ENCODE data around the gene PRKACA.
"Not testable (repeated sequence)": the region's sequence is repeated elsewhere in the genome, so short reads cannot be mapped to it uniquely, and the experiment has no call there.

Gene PRKACA

DNA sequence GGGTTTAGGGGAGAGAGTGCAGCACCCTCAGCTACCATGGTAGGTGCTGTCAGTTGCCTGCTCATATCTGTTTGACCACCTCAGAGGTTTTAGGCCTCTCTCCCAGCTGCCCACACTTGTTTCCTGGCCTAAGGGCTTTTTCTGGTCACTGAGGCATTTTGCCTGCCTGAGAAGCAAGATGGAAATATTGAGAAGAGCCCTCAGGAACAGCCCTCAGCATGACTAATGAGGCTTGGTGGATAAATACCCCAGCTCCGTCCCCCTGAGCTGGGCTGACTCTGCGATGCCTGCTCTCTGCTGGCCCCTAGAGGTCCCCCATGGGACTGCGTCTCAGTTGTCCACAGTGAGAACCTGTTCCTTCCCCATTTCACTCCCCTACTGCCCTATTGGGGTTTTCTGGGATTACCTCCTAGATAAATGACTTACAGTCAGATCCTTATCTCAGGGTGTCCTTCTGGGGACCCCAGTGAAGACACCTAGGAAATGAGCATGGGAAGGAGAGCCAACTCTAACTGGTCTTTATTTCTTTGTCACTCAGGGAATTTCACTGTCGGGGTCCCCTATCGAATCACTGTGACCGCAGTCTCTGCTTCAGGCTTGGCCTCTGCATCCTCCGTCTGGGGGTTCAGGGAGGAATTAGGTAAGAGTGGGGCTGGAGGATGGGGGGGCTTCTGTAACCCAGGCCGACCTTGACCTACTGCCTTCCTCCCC, 69.0 kb downstream of the PRKACA start:
- Histone ChIP-seq H3K36me3 (peaks cover 0 to 46% (median 21%) of the 10 kb centered on the region in 11 experiments; a peak in 13 of 22 replicates), H3K4me1 (peaks cover 19 to 28% (median 24%) of the 10 kb centered on the region in 10 experiments), H3K27me3 (peaks cover 0 to 15% (median 0%) of the 10 kb centered on the region in 11 experiments; a peak in 7 of 22 replicates), H3K4me3 (no peak overlapping the region), H3K9ac (no peak overlapping the region), H3K9me3 (replicated peaks in 1 of 11) (peaks cover 0 to 10% (median 4%) of the 10 kb centered on the region in 11 experiments; a peak in 12 of 22 replicates), H4K20me1 (peaks cover 0 to 34% (median 0%) of the 10 kb centered on the region in 11 experiments; a peak in 7 of 22 replicates), H3K4me2 (no peak overlapping the region), H3K27ac (no peak overlapping the region)
- TF ChIP-seq Cebpa-rat (IDR thresholded peaks at IDR 0.05), result no peak

DNA sequence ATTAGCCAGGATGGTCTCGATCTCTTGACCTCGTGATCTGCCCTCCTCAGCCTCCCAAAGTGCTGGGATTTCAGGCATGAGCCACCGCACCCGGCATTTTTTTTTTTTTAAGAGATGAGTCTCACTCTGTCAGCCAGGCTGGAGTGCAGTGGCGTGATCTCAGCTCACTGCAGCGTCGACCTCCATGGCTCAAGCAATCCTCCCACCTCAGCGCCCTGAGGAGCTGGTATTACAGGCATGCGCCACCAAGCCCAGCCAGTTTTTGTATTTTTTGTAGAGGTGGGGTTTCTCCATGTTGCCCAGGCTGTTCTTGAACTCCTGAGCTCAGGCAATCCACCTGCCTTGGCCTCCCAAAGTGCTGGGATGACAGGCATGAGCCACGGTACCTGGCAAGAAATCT, 69.7 kb downstream of the PRKACA start:
- Histone ChIP-seq H3K4me2 (peak overlapping the region in 2 of 11 experiments; percentile 67 to 81; a peak in 1 of 22 replicates), H3K36me3 (peaks cover 0 to 44% (median 21%) of the 10 kb centered on the region in 11 experiments; a peak in 13 of 22 replicates), H4K20me1 (peaks cover 0 to 30% (median 0%) of the 10 kb centered on the region in 11 experiments; a peak in 6 of 22 replicates), H3K4me1 (peaks cover 19 to 29% (median 25%) of the 10 kb centered on the region in 10 experiments), H3K9me3 (replicated peaks in 1 of 11) (peaks cover 0 to 10% (median 4%) of the 10 kb centered on the region in 11 experiments; a peak in 12 of 22 replicates)
- not testable (repeated sequence) for H3K27ac ChIP-seq, H3K9ac ChIP-seq, H3K4me3 ChIP-seq, H3K27me3 ChIP-seq

DNA sequence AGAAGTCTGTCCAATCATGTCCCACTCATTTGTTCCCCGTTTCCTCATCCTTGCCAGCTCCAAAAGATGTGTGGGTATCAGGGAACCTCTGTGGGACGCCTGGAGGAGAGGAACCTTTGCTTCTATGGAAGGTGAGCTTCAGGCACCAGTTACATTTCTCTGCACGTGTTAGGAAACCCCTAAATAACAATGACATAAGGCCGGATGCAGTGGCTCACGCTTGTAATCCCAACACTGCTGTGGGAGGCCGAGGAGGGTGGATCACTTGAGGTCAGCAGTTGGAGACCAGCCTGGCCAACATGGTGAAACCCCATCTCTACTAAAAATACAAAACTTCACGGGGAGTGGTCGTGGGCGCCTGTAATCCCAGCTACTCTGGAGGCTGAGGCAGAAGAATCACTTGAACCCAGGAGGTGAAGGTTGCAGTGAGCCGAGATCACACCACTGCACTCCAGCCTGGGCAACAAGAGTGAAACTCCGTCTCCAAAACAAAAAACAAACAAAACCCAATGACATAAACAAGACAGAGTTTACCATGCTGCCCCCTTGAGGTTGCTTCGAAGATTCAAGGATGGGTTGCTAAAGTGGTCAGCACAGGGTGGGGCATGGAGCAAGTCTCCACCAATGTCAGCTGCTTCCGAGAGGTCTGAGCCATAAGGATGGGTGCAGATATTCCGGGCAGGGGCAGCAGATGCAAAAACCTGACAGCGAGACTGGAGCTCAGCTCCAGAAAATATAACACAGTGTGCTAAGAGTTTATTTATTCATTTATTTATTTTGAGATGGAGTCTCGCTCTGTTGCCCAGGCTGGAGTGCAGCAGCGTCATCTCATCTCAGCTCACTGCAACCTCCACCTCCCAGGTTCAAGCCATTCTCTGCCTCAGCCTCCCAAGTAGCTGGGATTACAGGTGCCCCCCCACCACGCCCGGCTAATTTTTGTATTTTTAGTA, 74.6 kb downstream of the PRKACA start:
- peaks cover 0 to 22% (median 0%) of the 10 kb centered on the region in 11 experiments; a peak in 4 of 22 replicates for H4K20me1 ChIP-seq
- not testable (repeated sequence) for H3K9me3 ChIP-seq (replicated peaks in 1 of 11); H3K4me3 ChIP-seq; H3K27me3 ChIP-seq
- peak overlapping the region in 4 of 11 experiments; percentile 36 to 53 (median 41); a peak in 7 of 22 replicates for H3K9ac ChIP-seq
- H3K4me1 ChIP-seq, result peaks cover 20 to 36% (median 30%) of the 10 kb centered on the region in 10 experiments
- peaks cover 0 to 37% (median 1%) of the 10 kb centered on the region in 11 experiments; a peak in 8 of 22 replicates for H3K36me3 ChIP-seq
- H3K27ac ChIP-seq, result peak overlapping the region in 7 of 11 experiments; percentile 4 to 69 (median 47); a peak in 8 of 22 replicates
- peak overlapping the region in 4 of 11 experiments; percentile 15 to 49 (median 24); a peak in 6 of 22 replicates for H3K4me2 ChIP-seq

Measured in BLaER1 treated with 17β-estradiol and CSF1 and Interleukin-3, amounts not matched to agents 10 nM and 100 nM (cell line).